ENCODE results near the gene FANCC.

FANCC gene

DNA sequence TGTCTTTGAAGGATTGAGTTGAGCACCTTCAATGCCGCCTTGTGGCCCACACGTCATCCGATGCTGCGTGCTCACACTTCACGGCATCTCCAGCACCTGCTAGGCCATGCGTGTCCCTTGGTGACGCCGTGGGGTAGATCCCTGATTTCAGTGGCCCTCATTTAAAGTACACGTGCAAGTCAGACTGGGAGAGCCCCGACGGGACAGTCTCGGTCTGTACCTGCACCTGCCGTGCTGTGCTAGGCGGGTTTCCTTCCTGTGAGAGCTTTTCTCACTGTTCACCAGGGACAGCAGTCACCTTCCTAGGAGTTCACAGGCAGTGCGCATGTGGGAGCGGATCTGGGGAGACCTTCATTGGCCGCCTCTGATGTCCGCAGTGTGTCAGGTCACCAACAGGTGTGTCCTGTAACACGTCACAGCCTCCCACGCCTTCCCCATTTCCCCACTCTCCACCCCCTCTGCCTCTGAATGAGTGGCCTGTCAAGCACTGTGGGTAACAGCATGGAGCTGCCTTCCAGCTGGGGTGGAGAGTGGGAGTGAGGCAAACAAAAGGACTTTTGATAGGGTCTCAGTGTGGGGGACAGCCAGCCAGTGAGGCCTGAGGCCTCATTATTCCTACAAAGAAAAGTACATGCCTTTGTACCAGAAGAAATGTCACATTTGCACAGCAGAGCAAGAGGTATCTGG, 236.4 kb downstream of the FANCC start:
- DNase-seq, result no peak

DNA sequence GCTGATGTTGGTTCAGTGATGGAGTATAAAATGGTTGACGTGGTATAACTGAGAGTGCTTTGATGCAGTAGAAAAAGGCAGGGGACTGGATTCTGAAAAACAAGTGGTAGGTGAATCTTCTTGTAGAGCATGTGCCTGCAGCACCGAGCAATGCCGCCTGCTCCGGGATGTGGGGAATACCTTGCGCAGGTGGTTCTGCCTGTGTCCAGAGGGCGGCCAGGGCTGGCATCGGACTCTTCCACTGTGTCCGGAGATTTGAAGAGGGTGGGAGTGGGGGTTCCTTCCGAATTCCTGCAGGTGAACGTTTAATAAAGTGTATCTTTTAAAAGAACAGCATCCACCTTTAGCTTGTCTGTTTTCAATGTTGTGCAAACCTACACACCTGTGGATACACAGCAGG, 238.0 kb downstream of the FANCC start:
- DNase-seq, result no peak

DNA sequence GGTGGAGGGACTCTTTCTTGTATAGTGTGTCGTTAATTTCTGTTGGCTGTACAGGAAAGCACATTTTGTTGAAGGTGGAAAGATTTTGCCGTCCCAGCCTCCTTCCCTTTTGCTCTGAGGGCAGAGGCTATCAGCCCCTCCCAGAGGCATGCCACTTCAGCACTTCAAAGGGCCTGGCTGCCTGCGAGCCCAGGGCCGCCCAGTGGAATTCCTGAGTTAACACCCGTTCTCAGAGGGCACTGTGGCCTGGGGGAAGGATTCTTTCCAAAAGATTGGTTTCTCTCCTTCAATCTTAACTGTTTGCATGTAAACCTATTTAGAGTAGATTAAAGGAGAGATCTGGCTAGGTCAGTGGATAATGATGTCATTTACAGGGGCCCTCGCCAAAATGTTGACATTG, 238.6 kb downstream of the FANCC start:
- DNase-seq, result no peak

DNA sequence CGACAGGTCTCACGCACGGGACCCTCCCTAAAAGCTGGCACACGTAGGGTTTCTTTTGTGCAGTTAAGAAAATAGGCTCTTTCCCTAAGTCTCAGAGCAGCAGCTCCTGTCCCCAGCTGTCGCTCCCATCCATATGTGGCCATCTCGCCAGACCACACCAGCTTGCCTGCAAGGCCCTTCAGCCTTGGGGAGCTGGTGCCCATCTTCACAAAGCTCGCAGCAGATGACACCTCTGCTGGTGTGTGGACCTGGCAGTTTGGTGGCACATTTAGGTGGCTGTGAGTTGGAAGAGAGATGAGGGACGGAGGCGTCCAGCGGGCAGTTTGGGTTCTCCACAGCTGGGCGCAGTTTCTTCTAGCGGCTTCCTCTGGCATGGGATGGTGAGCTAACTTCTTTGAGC, 239.0 kb downstream of the FANCC start:
- DNase-seq, result no peak

DNA sequence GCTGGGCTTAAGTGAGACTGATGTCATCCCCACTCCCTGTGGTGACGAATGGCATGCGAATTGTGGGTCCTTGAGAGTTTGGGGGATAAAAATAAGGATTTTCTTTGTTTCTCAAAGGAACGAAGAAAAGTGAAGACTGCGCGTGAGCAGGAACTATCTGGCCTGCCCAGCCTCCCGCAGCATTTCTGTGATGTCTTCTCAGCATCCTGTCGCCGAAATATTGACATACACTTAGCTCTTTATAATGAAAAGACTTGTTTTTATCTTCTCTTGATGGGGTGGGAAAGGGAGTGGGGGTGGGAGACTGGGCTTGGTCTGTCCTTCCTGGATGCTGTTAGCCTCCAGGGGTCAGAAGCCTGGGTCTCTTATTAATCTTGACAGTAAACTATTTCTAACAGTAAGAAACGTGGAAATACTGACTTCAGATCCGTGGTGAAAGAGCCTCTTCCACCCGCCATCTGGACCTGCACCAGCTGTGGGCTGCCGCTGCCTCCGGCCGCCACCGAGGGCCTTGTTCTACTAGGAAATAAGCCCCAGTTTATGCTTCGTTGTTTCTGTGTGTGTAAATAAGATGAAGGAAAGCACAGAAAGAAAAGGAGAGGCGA, 239.6 kb downstream of the FANCC start:
- no peak for DNase-seq

DNA sequence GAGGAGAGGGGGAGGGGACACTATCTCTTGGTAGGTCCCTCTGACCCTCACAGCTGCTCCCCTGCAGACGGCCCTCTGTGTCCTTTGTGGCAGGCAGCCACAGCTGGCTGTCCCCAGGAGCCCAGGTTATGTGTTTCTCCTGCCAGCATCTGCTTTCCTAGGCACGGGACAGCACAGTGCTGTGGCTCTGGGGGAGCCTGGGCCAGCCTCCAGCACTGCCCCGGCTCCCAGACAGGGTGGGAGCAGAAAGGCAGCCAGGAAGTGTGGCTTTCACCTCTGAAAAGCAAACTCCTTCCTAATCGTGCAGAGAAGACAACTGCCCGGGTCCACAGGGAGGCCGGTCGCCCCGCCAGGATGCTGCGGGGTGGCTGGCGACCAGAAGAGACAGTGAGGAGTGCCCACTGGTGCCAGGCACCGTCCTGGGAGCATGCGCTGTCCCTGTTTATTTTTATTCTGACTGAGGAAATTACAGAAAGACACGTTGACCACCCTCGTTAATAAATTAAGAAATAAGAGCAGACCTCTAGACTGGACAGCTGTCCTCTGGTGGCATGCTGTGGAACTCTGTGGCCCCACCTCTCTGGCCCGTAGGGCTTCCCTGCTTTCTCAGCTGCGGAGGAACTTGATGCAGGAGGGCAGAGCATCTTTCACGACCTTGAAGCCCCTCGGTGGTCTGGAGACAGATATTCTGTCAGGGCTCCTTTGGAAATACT, 240.3 kb downstream of the FANCC start:
- no peak for DNase-seq

DNA sequence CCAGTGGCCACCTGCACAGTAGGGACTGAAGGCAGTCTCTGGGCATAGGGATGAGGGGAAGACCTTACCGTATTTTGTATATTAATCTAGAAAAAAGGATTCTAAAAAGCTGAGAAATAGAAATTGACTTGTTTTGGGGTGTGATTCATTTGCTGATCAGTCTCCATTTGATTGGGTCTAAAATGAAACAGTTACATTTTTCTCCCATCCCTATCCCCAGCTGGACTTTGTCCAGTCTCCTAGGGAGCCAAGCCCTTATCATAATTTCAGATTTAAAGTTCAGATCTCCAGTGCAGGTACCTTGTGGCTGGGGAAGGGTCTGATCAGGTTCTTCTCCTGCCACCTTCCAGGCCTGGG, 240.8 kb downstream of the FANCC start:
- no peak for DNase-seq

DNA sequence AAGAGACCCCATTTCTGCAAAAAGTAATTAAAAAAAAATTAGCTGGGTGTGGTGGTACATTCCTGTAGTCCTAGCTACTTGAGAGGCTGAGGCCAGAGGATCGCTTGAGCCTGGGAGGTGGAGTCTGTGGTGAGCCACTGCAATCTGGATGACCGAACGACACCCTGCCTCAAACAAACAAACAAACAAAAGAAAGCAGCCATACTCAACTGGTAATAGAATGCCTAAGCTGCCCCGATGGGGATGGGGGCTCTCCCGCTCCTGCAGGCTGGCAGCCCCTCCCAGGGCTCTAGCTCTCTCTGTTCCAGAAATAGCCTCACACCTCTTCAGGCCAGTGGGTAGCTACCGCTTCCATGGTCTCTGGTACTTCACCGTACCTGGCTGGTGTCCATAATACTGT, 241.8 kb downstream of the FANCC start:
- DNase-seq, result no peak

DNA sequence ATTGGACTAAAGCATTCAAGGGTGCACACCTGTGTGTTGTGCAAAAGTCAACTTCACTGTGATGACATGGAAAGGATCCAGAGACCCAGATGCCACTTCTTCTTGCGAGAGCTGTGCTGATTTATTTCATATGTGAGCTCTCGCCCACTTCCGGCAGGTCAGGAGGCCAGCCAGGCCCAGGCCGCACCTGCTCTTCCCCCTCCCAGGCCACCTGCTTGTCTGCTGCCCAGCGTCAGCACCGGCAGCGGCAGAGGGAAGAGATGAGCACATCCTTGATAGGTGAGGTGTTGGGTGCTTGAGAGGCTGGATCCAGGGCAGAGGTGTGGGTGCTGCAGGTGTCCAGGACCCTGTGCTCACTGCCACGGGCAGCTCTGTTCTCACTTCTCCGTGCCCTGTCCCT, 242.9 kb downstream of the FANCC start:
- DNase-seq, result no peak

DNA sequence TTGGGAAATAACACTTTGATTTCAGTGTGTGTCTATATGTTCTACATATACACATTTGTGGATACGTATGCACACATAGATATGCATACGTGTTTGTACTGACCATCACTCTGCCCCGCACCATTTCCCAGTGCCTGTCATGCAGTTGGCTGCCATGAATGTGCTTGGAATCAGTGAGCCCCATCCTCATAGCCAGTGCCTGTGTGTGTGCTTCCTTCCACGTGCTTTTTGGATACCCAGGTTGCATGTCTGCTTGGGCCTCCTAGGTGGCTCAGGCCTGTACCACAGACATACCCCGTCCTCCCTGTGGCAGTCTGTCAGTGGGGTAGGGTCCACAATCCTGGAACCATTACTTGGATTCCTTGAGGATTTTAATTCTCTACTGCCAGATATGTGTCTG, 243.6 kb downstream of the FANCC start:
- no peak for DNase-seq

DNA sequence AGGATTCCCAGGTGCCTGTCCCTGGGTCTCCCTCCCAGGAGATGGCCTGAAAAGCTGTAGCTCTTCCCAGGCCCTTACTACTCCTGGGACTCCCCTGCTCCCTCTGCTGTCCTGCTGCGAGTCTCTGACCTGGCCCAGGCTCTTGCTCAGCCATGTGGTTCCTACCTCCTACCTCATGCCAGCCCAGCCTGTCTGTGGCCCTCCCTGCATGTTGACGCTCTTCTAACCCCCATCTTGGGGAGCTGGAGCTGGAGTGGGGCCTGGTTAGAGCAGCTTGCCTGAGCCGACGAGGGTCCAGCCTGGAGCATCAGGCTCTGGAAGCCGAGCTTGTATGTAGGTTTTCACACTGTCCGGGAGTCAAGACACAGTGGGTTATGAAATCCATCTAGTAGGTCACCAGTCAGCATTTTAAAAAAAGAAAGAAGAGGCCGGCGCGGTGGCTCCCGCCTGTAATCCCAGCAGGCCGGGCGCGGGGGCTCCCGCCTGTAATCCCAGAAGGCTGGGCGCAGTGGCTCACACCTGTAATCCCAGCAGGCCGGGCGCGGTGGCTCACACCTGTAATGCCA, 244.4 kb downstream of the FANCC start:
- DNase-seq, result no peak

DNA sequence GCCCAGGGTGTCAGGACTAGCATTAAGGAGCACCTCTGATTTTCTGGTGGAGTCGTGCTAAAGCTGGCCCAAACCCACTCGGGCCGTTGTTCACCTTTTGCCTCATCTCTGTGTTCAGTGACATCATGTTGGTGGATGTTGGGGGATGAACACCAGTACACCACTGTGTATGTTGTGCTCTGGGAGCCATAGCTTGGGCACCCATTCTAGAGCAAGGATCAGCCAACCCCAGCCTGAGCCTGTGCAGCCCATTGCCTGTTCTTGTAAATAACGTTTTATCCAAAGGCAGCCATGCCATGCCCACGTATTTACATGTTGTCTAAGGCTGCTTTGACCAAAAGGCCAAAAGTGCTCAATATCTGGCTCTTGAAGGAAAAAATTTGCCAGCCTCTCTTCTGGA, 245.6 kb downstream of the FANCC start:
- DNase-seq, result no peak

DNA sequence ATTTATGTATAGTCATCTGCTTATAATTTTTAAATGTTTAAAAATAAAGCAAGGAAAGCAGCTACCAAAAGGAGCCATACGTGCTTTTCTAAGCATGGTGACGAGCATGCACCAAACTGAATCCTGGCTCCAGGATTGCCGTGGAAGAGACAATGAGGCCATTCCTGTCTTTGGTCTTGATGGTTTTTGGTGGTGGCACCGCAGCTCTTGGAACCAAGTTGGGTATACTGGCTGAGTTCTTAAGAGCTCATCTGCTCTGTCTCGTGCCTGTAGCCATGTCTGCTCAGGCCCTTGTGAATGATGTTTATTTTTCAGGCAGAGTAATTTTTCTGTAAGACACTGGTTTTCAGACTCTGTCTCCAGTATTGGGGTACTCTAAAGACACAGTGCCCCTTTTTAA, 246.1 kb downstream of the FANCC start:
- DNase-seq, result no peak

DNA sequence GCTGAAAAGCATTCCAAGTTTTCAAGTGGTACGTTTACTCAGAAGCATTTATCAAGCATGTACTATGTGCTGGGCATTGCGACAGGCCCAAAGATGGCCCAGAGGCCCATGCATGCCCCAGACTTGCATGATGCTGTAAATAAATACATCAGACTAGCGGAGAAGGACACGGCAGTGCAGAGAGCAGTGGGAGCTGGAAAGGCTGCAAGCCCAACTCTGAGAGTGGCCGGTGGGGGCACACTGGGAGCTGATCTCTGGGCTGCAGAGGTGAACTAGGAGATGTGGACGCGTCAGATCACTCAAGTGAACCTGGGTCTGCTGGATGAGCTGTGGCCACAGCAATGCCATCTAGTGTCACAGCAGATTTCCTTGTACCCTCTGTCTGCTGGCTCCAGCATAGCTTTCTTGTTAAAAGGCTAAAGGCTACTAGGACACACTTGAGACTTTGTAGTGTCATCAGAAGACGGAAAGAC, 246.9 kb downstream of the FANCC start:
- no peak for DNase-seq

DNA sequence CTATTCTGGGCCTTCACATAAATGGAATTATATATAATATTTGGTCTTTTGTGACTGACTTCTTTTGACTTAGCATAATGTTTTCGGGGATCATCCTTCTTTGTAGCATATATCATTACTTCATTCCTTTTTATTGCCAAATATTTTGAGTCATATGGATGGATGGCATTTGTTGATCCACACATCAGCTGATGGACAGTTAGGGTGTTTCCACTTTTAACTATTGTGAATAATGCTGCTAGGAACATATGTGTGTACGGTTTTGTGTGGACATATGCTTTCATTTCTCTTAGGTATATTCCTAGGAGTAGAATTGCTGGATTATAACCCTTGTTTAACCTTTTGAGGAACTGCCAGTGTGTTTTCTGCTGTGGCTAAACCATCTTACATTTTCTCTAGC, 249.6 kb downstream of the FANCC start:
- no peak for DNase-seq

DNA sequence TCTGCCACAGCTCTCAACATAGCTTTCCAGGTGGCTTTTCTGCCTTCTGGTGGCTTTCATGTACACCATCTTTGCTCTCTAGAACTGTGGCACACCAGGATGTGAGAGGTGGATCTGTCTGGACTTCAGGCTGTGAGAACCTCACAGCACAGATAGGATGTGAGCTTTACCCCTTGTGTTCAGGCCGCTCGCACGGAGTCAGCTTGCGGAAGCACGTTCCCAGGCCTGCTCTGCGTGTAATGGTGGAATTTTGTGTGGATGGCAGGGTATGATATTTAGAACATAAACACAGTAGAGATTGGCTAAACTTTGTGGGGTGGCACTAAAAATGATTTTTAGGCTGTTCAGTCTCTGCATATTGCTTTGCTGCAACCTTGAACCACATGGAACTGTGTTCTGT, 250.5 kb downstream of the FANCC start:
- DNase-seq, result no peak

DNA sequence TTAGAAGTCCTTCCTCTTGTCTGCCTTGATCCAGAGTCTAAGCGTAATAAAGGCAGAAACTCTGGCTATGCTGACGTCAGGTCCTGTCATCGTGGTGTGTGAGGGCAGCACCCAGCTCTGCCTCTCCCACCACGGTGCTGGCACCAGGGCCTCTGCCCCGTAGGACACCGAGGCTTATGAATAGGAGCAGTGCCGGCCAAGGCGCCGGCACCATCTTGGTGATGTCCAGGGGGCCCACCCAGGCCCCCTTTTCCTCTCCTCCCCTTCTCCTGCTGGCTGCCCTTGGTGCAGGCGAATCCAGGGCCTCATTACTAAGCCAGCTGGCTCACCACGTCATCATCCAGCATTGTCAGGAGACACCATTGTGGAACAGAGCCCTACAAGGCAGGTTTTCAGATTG, 252.3 kb downstream of the FANCC start:
- DNase-seq, result no peak

DNA sequence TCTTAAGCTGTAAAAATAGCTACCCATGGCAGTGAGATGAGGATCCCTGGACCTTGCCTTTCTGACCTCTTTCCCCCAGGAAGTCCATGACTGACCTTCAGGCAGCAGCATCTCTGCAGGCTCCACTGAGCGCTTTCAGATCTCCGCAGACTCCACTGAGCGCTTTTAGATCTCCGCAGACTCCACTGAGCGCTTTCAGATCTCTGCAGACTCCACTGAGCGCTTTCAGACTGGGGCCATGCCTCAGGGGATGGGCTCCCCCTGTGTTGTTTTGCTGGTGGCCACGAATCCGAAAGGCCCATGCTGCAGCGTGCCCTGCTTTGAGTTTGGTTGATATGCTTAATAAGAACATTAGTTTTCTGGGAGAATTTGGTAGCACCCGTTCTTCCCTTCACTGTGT, 254.2 kb downstream of the FANCC start:
- no peak for DNase-seq

DNA sequence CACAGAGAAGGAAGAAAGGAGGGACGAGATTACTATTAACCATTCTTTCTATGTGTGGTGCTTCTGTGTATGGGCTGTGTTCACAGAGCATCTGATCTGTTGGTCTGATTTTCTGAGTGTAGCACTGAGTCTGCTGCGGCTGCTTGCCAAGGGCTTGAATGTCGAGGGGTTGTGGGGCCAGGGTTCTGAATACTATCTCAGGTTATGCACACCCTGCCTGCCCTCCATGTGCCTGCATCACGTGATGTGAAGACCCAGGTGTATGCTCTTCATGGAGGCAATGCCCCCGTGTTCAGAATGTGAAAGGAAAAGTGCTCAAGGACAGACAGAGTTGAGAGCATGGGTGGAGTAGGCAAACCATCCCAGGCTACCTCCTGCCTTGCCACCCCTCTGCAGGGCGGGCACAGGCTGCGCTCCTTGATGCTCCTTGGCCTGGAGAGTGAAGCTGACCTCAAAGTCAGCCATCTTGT, 254.9 kb downstream of the FANCC start:
- DNase-seq, result no peak

DNA sequence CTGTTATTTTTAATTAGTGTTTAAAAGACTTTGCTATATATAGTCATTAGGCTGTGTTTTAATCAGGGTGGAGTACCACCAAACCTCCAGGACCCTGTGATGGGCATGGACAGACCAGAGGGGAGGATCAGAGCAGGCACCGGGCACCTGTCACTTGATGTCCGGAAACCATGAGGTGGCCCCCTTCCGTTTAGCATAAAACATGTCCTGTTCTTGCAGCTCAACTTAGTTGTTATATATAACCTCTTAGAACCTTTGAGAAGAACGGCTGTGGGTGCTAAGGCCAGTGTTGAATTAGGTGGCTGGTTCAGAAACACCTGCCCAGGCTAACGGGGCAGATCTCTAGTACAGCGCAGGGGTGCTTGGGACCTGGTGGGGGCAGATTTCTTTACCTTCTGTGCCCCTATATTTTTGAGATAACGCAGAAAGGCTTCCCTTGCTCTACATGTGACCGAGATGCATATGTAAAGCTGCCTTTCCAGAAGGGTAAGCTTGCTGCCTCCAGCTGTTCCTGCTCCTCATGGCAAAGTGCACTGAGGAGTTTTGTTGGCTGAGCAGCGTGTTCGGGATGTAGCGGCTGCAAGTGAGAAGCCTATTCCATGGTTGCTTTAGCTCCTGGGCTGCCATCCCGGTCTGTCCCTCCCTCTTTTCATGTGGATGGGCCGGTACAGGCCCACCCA, 255.5 kb downstream of the FANCC start:
- no peak for DNase-seq

DNA sequence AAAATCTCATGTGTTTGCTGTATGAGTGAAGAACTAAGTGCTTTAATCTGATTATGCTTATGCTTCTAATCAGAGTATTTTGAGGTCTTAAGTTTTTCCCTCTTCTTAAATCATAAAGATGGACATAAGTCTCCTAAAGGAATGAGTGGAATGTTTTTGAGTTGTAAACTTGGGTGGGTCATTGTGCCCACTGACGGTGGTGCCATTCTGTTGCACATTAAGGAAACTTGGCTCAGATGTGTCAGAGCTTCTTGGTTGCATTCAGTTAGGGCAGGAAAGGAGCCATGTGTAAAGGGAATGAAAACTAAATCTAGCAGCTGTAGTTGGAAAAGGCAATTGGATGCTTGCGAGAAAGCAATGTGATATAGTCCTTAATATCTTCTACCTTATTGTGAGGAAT, 256.6 kb downstream of the FANCC start:
- DNase-seq, result no peak

DNA sequence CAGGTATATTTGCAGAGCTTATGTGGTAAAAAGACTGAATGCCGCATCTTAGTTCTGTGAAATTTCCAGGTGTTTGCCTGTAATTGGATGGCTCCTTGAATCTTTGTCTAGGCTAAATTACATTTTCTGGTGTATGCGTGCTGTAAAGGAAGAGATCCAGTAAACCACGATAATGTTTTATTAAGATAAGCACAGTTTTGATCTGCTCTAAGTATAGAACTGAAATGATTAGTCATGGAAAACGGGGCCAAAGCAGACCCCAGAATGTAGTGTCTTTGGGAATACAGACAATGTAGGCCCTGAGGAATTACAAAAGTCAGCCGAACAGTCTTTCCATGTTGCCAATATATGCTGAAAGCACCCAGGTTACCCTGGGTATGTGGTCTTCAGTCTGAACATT, 257.3 kb downstream of the FANCC start:
- no peak for DNase-seq

DNA sequence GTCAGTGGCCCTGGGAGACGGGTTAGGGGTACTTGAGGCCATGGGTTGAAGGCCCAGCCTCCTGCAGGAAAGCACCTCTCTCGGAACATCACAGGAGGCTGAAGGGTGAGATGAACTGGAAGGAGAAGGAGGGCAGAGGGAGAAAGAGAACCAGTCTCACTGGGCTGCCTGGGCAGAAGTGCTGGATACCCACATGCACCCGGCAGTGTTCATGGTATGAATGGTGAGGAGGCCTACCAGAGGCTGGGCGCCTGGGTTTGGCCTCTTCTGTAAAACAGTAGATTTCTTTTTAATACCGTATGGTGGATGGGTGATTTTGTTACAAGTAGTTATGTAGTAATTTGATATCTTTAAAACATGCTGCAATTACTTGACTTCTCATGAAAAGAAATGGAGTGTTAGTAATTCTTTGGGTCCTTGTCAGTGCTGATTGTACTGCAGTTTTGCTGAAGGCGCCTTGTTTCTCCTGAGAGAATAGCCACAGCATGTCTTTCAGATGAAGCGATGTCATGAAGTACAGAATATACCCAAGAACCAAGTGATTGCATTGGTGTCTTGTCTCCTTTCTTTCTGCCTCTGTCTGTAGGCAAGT, 258.6 kb downstream of the FANCC start:
- DNase-seq, result no peak

Data from CD4-positive, alpha-beta T cell treated with Interleukin-6 for 4 hours (primary cell).